ENCODE measurements around the gene DHH.

DNA sequence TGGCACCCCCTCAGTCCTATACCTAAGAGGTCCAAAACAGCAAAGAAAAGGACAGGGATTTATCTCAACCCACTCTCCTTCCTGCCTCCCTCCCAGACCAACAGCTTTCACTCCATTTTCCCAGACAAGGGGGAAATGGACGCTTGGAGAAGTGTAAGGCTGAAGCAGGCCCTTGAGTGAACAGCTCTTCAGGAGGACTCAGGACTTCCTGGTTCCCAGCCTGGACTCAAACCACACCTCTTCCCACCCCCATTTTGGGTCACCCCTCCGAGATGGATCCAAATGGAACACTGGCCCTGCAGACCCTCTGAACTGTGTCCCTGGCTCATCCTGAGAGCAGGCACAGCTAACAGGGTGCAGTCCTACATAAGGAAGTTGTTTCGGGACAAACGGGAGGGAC, 36.7 kb downstream of the DHH start:
- TF ChIP-seq, protein P1, sequence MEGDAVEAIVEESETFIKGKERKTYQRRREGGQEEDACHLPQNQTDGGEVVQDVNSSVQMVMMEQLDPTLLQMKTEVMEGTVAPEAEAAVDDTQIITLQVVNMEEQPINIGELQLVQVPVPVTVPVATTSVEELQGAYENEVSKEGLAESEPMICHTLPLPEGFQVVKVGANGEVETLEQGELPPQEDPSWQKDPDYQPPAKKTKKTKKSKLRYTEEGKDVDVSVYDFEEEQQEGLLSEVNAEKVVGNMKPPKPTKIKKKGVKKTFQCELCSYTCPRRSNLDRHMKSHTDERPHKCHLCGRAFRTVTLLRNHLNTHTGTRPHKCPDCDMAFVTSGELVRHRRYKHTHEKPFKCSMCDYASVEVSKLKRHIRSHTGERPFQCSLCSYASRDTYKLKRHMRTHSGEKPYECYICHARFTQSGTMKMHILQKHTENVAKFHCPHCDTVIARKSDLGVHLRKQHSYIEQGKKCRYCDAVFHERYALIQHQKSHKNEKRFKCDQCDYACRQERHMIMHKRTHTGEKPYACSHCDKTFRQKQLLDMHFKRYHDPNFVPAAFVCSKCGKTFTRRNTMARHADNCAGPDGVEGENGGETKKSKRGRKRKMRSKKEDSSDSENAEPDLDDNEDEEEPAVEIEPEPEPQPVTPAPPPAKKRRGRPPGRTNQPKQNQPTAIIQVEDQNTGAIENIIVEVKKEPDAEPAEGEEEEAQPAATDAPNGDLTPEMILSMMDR (conservative IDR thresholded peaks at IDR 0.05), result no peak
- TF ChIP-seq EZH2 (IDR thresholded peaks at IDR 0.05; ENCODE audit: low read depth), result no peak

Data from PC-9 (cell line).